H1 (cell line): Measurements from ENCODE around the gene FAM167B. TPM values are rescaled to one million over a fixed set of nuclear protein-coding genes. Genes with fewer than 3 reads are reported as not detected.

Source experiments
- CTCF ChIA-PET: fragments of 300-600 bp; sonication (Branson Sonifier 250); formaldehyde crosslinking; loops from one replicate; lab custom pipeline; 2021; ENCODE audit not compliant: partially characterized antibody; lab: Charles Lee
- POLR2A ChIA-PET: fragments of 300-600 bp; sonication (Branson Sonifier 250); formaldehyde crosslinking; loops from one replicate; lab custom pipeline; 2021; ENCODE audit warnings: inconsistent platforms; ENCODE audit not compliant: partially characterized antibody; lab: Charles Lee
- DNase-seq, 2 experiments: peaks; one replicate each; pipeline versions ENCODE4 v3.0.0 to v3.0.0-alpha.2; 2010 to 2022; ENCODE audit warnings: low spot score in 2 of 2, low read depth in 1 of 2, mixed read lengths in 1 of 2
- FAIRE-seq: peaks from 2 replicates; lab custom pipeline; 2011; peaks lifted over from hg19 to GRCh38; lab: Jason Lieb, UNC
- H2AFZ ChIP-seq: 2 replicates; pipeline ENCODE4 v1.8.1; 2012; ENCODE audit warnings: low read length, inconsistent platforms
- H2AK5ac ChIP-seq: 2 replicates; pipeline ENCODE4 v1.6.1; 2013; ENCODE audit warnings: low read depth, low read length
- H2BK120ac ChIP-seq: replicated peaks from 2 replicates; pipeline ENCODE3; 2013; ENCODE audit warnings: low read depth, low read length, inconsistent platforms
- H2BK12ac ChIP-seq: 2 replicates; pipeline ENCODE4 v1.6.1; 2013; ENCODE audit warnings: low read depth, low read length
- H2BK15ac ChIP-seq: 2 replicates; pipeline ENCODE4 v1.6.1; 2013; ENCODE audit warnings: low read length
- H2BK20ac ChIP-seq: 2 replicates; pipeline ENCODE4 v1.6.1; 2013; ENCODE audit warnings: low read length
- H2BK5ac ChIP-seq: 2 replicates; pipeline ENCODE4 v1.6.1; 2013; ENCODE audit warnings: low read depth, low read length
- H3K14ac ChIP-seq: 2 replicates; pipeline ENCODE4 v1.6.1; 2013; ENCODE audit warnings: inconsistent platforms; ENCODE audit not compliant: insufficient read length
- H3K18ac ChIP-seq: 2 replicates; pipeline ENCODE4 v1.6.1; 2013; ENCODE audit warnings: low read length; ENCODE audit errors: extremely low read depth
- H3K23ac ChIP-seq: 2 replicates; pipeline ENCODE4 v1.6.1; 2013; ENCODE audit warnings: inconsistent platforms; ENCODE audit not compliant: insufficient read length
- H3K23me2 ChIP-seq: 2 replicates; pipeline ENCODE4 v1.6.1; 2013; ENCODE audit warnings: low read depth, low read length
- H3K27ac ChIP-seq: 2 replicates; pipeline ENCODE4 v1.6.1; 2011; ENCODE audit warnings: low read depth, low read length, inconsistent platforms
- H3K27me3 ChIP-seq, 4 experiments: replicated peaks in 1 of 4; 1 replicate in 1 of 4; 2 replicates in 3 of 4; pipeline versions ENCODE4 v1.6.1 to v1.8.1; 2011 to 2013; ENCODE audit warnings: low read length in 3 of 4, mild to moderate bottlenecking in 3 of 4, inconsistent platforms in 2 of 4, mixed read lengths in 2 of 4, moderate library complexity in 1 of 4; ENCODE audit not compliant: control insufficient read depth in 3 of 4, insufficient read depth in 3 of 4; ENCODE audit errors: extremely low read depth in 1 of 4
- H3K36me3 ChIP-seq, 4 experiments: 2 replicates each; pipeline versions ENCODE4 v1.6.1 to v1.8.1; 2011 to 2013; ENCODE audit warnings: mild to moderate bottlenecking in 4 of 4, low read length in 3 of 4, moderate library complexity in 2 of 4, control low read depth in 1 of 4, inconsistent platforms in 1 of 4; ENCODE audit not compliant: insufficient read depth in 4 of 4, control insufficient read depth in 2 of 4
- H3K4ac ChIP-seq: replicated peaks from 2 replicates; pipeline ENCODE3; 2013; ENCODE audit warnings: low read length, low read depth, mixed read lengths, inconsistent platforms; ENCODE audit not compliant: insufficient read length
- H3K4me1 ChIP-seq, 4 experiments: replicated peaks in 1 of 4; 1 replicate in 1 of 4; 2 replicates in 3 of 4; pipeline versions ENCODE4 v1.6.1 to v1.8.1; 2011 to 2013; ENCODE audit warnings: low read length in 3 of 4, inconsistent platforms in 2 of 4, mixed read lengths in 1 of 4; ENCODE audit not compliant: insufficient read depth in 4 of 4, control insufficient read depth in 3 of 4
- H3K4me2 ChIP-seq, 2 experiments: 2 replicates each; pipeline versions ENCODE4 v1.6.1 to v1.8.1; 2011 to 2013; ENCODE audit warnings: low read depth in 2 of 2, low read length in 2 of 2, control low read depth in 1 of 2, inconsistent platforms in 1 of 2, mild to moderate bottlenecking in 1 of 2; ENCODE audit not compliant: insufficient read depth in 1 of 2
- H3K4me3 ChIP-seq, 4 experiments: fragments of 200-600, 300-600 bp in 1 of 4; sonication (generic), shearing (Covaris generic), sonication (Bioruptor Twin) in 1 of 4; 2 replicates each; pipeline versions ENCODE4 v1.5.1 to v1.8.1; 2011 to 2016; ENCODE audit warnings: low read length in 4 of 4, low read depth in 3 of 4, control low read depth in 2 of 4, inconsistent platforms in 2 of 4, mild to moderate bottlenecking in 2 of 4, mixed read lengths in 1 of 4, moderate library complexity in 1 of 4; ENCODE audit not compliant: insufficient read depth in 2 of 4; ENCODE audit errors: extremely low read depth in 1 of 4
- H3K56ac ChIP-seq: replicated peaks from 2 replicates; pipeline ENCODE3; 2013; ENCODE audit warnings: low read depth, mild to moderate bottlenecking, mixed read lengths, low read length, inconsistent platforms; ENCODE audit not compliant: insufficient read length
- H3K79me1 ChIP-seq: 2 replicates; pipeline ENCODE4 v1.6.1; 2013; ENCODE audit warnings: low read depth, low read length, control low read depth
- H3K79me2 ChIP-seq, 2 experiments: 2 replicates each; pipeline versions ENCODE4 v1.6.1 to v1.8.1; 2012 to 2013; ENCODE audit warnings: low read length in 2 of 2, mild to moderate bottlenecking in 2 of 2, inconsistent platforms in 1 of 2; ENCODE audit not compliant: insufficient read depth in 2 of 2, control insufficient read depth in 1 of 2
- H3K9ac ChIP-seq, 4 experiments: replicated peaks in 1 of 4; 1 replicate in 1 of 4; 2 replicates in 3 of 4; pipeline versions ENCODE4 v1.6.1 to v1.8.1; 2011 to 2013; ENCODE audit warnings: low read depth in 3 of 4, low read length in 3 of 4, control low read depth in 2 of 4, mild to moderate bottlenecking in 2 of 4, moderate library complexity in 2 of 4, inconsistent platforms in 1 of 4; ENCODE audit errors: extremely low read depth in 1 of 4
- H3K9me3 ChIP-seq, 2 experiments: 2 replicates each; pipeline versions ENCODE4 v1.6.1 to v1.8.1; 2012 to 2013; ENCODE audit warnings: mild to moderate bottlenecking in 2 of 2, moderate library complexity in 2 of 2, control low read depth in 1 of 2, inconsistent platforms in 1 of 2, low read depth in 1 of 2, low read length in 1 of 2, mixed read lengths in 1 of 2; ENCODE audit not compliant: insufficient read depth in 2 of 2
- H4K20me1 ChIP-seq, 2 experiments: replicated peaks in 1 of 2; 2 replicates each; pipeline versions ENCODE3 to v1.8.1; 2011 to 2013; ENCODE audit warnings: inconsistent platforms in 2 of 2, low read length in 2 of 2, mild to moderate bottlenecking in 1 of 2; ENCODE audit not compliant: insufficient read depth in 2 of 2, control insufficient read depth in 1 of 2
- H4K5ac ChIP-seq: 2 replicates; pipeline ENCODE4 v1.6.1; 2013; ENCODE audit warnings: low read length, low read depth, mixed read lengths, inconsistent platforms; ENCODE audit not compliant: insufficient read length
- H4K8ac ChIP-seq: 2 replicates; pipeline ENCODE4 v1.8.0; 2013; ENCODE audit warnings: mild to moderate bottlenecking, moderate library complexity, low read length, inconsistent platforms; ENCODE audit not compliant: insufficient read depth; ENCODE audit errors: extremely low read depth
- H4K91ac ChIP-seq: replicated peaks from 2 replicates; pipeline ENCODE3; 2013; ENCODE audit warnings: low read length, mixed read lengths, inconsistent platforms; ENCODE audit not compliant: insufficient read length
- GABPA ChIP-seq: IDR thresholded peaks from 2 replicates; pipeline ENCODE4 v1.6.1; 2011; ENCODE audit warnings: mild to moderate bottlenecking, low read length, moderate library complexity, borderline replicate concordance; ENCODE audit not compliant: insufficient read depth
- POLR2A ChIP-seq, 2 experiments: IDR thresholded peaks; 1 replicate in 1 of 2; 2 replicates in 1 of 2; pipeline ENCODE4 v1.6.1; 2011; ENCODE audit warnings: low read depth in 2 of 2, low read length in 2 of 2, mild to moderate bottlenecking in 2 of 2; ENCODE audit errors: control extremely low read depth in 1 of 2
- POLR2AphosphoS5 ChIP-seq: IDR thresholded peaks from 2 replicates; pipeline ENCODE4 v1.6.1; 2011; ENCODE audit warnings: low read depth, low read length
- RAD21 ChIP-seq, 2 experiments: IDR thresholded peaks in 1 of 2; conservative IDR thresholded peaks in 1 of 2; 2 replicates each; pipeline ENCODE4 v1.6.1; 2011; ENCODE audit warnings: low read depth in 2 of 2, low read length in 2 of 2, improper control_type of control experiment in 1 of 2, inconsistent platforms in 1 of 2, mild to moderate bottlenecking in 1 of 2, moderate library complexity in 1 of 2
- WGBS, 2 experiments: shearing (Covaris generic) in 1 of 2; methylation state at CpG; one replicate each; pipeline versions ENCODE4 v1.1.6 to v1.1.7; 2013 to 2015; ENCODE audit warnings: low lambda C conversion rate in 2 of 2, mixed read lengths in 2 of 2, inconsistent platforms in 1 of 2, low coverage in 1 of 2, missing lambda C conversion rate in 1 of 2; ENCODE audit not compliant: insufficient replicate concordance in 2 of 2, insufficient coverage in 1 of 2, insufficient read length in 1 of 2; ENCODE audit errors: extremely low coverage in 1 of 2, missing lambda C conversion rate in 1 of 2; 5-methylcytosine and 5-hydroxymethylcytosine counted together
- polyA plus RNA-seq, 7 experiments: library from polyadenylated mRNA; depleted of rRNA in 3 of 7; stranded (reverse) in 5 of 7; unstranded in 2 of 7; fragments of >200 nt in 5 of 7; fragments of 200-250 nt in 2 of 7; gene quantifications; 1 replicate in 5 of 7; 2 replicates in 1 of 7; 4 replicates in 1 of 7; pipeline versions ENCODE4 v1.2.1 to v1.2.3, GENCODE V29; 2011 to 2013; ENCODE audit warnings: missing spikeins in 2 of 7, mixed read lengths in 2 of 7
- total RNA-seq: library from RNA; stranded (reverse); fragmentation: NEBNext Ultra II Directional; extraction: Animal tissue kit (Norgen Biotek cat#: 25700); gene quantifications from 2 replicates; pipeline ENCODE4 v1.2.1, GENCODE V29; 2021

Gene FAM167B
- total and polyA plus RNA-seq, 2 of the 8 experiments (the other 6 are each of a cell fraction or from before 2014, with no cell fraction given): 2.8 to 3.9 TPM

GRCh38 chr1:32199043-32199716 is 47.8 kb upstream of the FAM167B start:
- Histone ChIP-seq H3K14ac (no peak overlapping the region), H3K4me2 (peak overlapping the region; percentile 76 to 92; a peak in 3 of 4 replicates), H3K27me3 (peaks cover 0 to 3% (median 0%) of the 10 kb centered on the region in 4 experiments; a peak in 2 of 7 replicates), H2AK5ac (no peak overlapping the region), H3K4me1 (peaks cover 13 to 28% (median 18%) of the 10 kb centered on the region in 4 experiments), H3K4me3 (peak overlapping the region in 2 of 4 experiments; percentile 29 to 67; a peak in 4 of 8 replicates), H3K56ac (no peak overlapping the region), H3K9me3 (no peaks in the 10 kb centered on the region), H2AFZ (no peak overlapping the region), H3K79me1 (0 out of 2 replicates have a peak, but pooled peaks cover 3% of the 10 kb centered on the region), H4K8ac (no peak overlapping the region), H3K18ac (no peak overlapping the region; the same call in 1 of the 2 replicates), H3K4ac (no peak overlapping the region), H3K36me3 (peaks cover 18 to 35% (median 26%) of the 10 kb centered on the region in 4 experiments; a peak in 7 of 8 replicates), H2BK12ac (peak overlapping the region; percentile 80; the same call in 1 of the 2 replicates), H2BK5ac (peak overlapping the region; percentile 53), H3K79me2 (no peaks in the 10 kb centered on the region), H2BK20ac (no peak overlapping the region), H4K5ac (no peak overlapping the region), H2BK120ac (no peak overlapping the region), H4K91ac (no peak overlapping the region), H3K9ac (no peak overlapping the region), H3K23ac (no peak overlapping the region), H4K20me1 (peaks cover 4 to 5% of the 10 kb centered on the region in 2 experiments), H3K23me2 (peaks cover 9% of the 10 kb centered on the region; the same call in 1 of the 2 replicates), H2BK15ac (no peak overlapping the region), H3K27ac (no peak overlapping the region)
- ChIA-PET CTCF (interaction anchor here (0.8 to 4.2 kb wide), 5 partner anchors 12 to 49 kb away, joined by 3 to 25 read pairs (median 4); no protein-coding TSS in a partner anchor), POLR2A (interaction anchor here (0.5 to 21.3 kb wide), 21 partner anchors 10 to 172 kb away, joined by 3 to 332 read pairs (median 7); partner anchors contain the start of genes DCDC2B, FAM229A, HDAC1 and IQCC)
- TF ChIP-seq POLR2AphosphoS5: 0 out of 2 replicates have a peak, but pooled peaks have one; percentile 34
- no peak for TF ChIP-seq GABPA
- TF ChIP-seq POLR2A (IDR thresholded peaks at IDR 0.05; ENCODE audit: control extremely low read depth in 1 of 2, low read depth in 2 of 2, low read length in 2 of 2): peak in 1 of 2 experiments; percentile 20; a peak in 1 of 3 replicates
- TF ChIP-seq RAD21 (IDR thresholded peaks at IDR 0.05 in 1 of 2, conservative IDR thresholded peaks at IDR 0.05 in 1 of 2; ENCODE audit: low read depth in 2 of 2, low read length in 2 of 2): no peak
- WGBS, 2 experiments: 71% methylated on average over 4 of the region's 4 CpGs; no CpG with 5 or more reads in 1 of the 2 experiments
- DNase-seq (no peak), FAIRE-seq (no peak)
